Peyer's patch (tissue), 4 donors: ENCODE results near the gene ZNF664.

Experiments used
- CTCF ChIP-seq, 6 experiments: fragments of 450-650 bp in 4 of 6; fragments of 200-600 bp in 2 of 6; sonication (generic) in 1 of 6; IDR thresholded peaks; one replicate each; pipeline ENCODE4 v1.5.1; 2017 to 2019; ENCODE audit warnings: antibody characterized with exemption in 6 of 6, mild to moderate bottlenecking in 3 of 6, moderate library complexity in 1 of 6
- POLR2A ChIP-seq, 2 donors: fragments of 450-650 bp; IDR thresholded peaks; one replicate each; pipeline ENCODE4 v1.5.1; 2017; ENCODE audit warnings: antibody characterized with exemption in 2 of 2, mild to moderate bottlenecking in 2 of 2, moderate library complexity in 2 of 2

GRCh38 chr12:124022161-124022560, 49.1 kb downstream of the ZNF664 start:
- TF ChIP-seq CTCF (IDR thresholded peaks at IDR 0.05) (no peak), POLR2A (IDR thresholded peaks at IDR 0.05) (no peak)
